ENCODE measurements around the gene PIBF1. TPM values are rescaled to one million over a fixed set of nuclear protein-coding genes. Genes with fewer than 3 reads are reported as not detected.

The PIBF1 gene
- total and polyA plus RNA-seq, 2 donors = 12.9 to 74.2 TPM

Small RNA genes within 50 kb of the gene (small RNA-seq; reads per million reads assigned to genes)
- gene RNU6-79P = not detected

Other genes with a start within 250 kb of the PIBF1 start
- gene MZT1, start 54.5 kb upstream of the PIBF1 start, total RNA-seq = 19.0 TPM
- 9.7 TPM for gene MZT1, start 54.5 kb upstream of the PIBF1 start, polyA plus RNA-seq
- gene BORA, start 54.2 kb upstream of the PIBF1 start, total RNA-seq = 9.0 TPM
- gene BORA, start 54.2 kb upstream of the PIBF1 start, polyA plus RNA-seq = 1.6 TPM
- 42.6 TPM for gene DIS3, start 233 bp upstream of the PIBF1 start, total RNA-seq
- gene DIS3, start 233 bp upstream of the PIBF1 start, polyA plus RNA-seq = 15.0 TPM